ENCODE data around the gene PRTFDC1.

Gene PRTFDC1

DNA sequence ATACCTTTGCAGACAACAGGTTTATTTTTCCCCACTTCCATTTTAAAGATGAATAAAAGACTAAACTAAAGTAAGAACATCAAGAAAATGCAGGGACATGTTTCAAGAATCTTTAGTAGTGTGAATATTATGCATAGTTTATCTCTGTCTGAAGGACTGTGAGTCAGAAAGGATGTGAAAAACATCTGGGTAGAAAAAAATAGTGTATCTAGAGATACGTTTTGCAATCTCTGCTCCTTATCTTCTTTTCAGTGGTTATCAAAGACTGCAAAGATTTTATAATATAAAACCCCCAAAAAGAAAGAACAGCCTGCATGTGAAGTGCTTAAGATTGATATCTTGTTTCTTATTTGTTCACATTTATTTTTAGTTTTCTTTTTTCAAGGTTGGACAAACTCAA, 126.9 kb downstream of the PRTFDC1 start:
- TF ChIP-seq, protein P1, sequence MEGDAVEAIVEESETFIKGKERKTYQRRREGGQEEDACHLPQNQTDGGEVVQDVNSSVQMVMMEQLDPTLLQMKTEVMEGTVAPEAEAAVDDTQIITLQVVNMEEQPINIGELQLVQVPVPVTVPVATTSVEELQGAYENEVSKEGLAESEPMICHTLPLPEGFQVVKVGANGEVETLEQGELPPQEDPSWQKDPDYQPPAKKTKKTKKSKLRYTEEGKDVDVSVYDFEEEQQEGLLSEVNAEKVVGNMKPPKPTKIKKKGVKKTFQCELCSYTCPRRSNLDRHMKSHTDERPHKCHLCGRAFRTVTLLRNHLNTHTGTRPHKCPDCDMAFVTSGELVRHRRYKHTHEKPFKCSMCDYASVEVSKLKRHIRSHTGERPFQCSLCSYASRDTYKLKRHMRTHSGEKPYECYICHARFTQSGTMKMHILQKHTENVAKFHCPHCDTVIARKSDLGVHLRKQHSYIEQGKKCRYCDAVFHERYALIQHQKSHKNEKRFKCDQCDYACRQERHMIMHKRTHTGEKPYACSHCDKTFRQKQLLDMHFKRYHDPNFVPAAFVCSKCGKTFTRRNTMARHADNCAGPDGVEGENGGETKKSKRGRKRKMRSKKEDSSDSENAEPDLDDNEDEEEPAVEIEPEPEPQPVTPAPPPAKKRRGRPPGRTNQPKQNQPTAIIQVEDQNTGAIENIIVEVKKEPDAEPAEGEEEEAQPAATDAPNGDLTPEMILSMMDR (conservative IDR thresholded peaks at IDR 0.05; ENCODE audit: control insufficient read depth, insufficient read depth, low read depth, low read length), result no peak
- H3K4me3 ChIP-seq (ENCODE audit: control insufficient read depth, low read depth, low read length), result no peak overlapping the region
- peak; percentile 61 for DNase-seq (ENCODE audit: low read depth)

DNA sequence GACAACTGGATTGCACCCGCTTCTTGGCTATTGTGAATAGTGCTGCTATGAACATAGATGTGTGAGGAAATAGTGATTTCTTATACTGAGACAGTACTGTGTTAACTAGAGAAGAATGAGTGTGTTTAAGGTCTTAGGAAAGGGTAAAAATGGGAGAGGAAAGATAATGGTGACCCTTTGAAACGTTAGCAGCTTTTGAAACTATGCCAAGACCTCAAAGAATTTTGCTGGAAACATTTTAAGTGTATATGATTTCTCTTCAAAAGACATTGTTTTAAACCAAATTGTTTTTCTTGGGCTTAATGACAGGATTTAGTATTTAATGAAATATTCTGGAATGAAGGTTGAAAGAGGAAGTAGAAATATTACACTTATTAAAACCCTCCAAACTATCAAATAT, 127.9 kb downstream of the PRTFDC1 start:
- DNase-seq (ENCODE audit: low read depth), result no peak
- H3K4me3 ChIP-seq (ENCODE audit: control insufficient read depth, low read depth, low read length), result no peak overlapping the region
- TF ChIP-seq, protein P1 (conservative IDR thresholded peaks at IDR 0.05; ENCODE audit: control insufficient read depth, insufficient read depth, low read depth, low read length), result no peak

DNA sequence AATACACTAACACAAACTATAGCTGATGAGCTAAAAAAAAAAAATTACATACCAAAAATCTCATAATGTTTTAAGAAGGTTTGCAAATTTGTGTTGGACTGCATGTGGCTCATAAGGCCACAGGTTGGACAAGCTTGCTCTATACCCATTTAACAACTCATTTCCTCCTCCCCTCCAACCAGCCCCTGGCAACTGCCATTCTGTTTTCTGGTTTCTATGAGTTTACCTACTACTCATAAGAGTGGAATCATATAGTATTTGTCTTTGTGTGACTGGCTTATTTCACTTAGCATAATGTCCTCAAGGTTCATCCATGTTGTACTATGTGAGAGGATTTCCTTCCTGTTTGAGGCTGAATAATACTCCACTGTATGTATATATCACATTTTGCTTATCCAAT, 128.3 kb downstream of the PRTFDC1 start:
- no peak overlapping the region for H3K4me3 ChIP-seq (ENCODE audit: control insufficient read depth, low read depth, low read length)
- TF ChIP-seq, protein P1 (conservative IDR thresholded peaks at IDR 0.05; ENCODE audit: control insufficient read depth, insufficient read depth, low read depth, low read length), result no peak
- DNase-seq (ENCODE audit: low read depth), result peak; percentile 14

DNA sequence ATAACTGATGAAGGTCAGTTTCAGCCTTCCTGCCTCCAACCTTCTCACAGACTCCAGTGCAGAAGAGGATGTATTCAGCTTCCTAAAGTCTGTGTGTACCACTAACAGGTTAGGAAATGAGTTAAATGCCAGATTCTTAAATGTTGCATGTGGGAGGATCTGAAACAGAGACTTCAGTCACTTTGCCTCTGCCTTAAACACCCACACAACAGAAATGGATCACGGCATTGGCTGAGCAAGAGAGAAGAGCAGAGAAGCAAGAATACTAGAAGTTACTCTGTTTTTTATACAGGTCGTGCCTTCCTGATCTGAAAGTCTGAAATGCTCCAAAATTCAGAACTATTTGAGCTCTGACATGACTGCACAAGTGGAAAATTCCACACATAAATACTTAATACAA, 129.8 kb downstream of the PRTFDC1 start:
- TF ChIP-seq, protein P1 (conservative IDR thresholded peaks at IDR 0.05; ENCODE audit: control insufficient read depth, insufficient read depth, low read depth, low read length), result no peak
- peak; percentile 6 for DNase-seq (ENCODE audit: low read depth)
- H3K4me3 ChIP-seq (ENCODE audit: control insufficient read depth, low read depth, low read length), result no peak overlapping the region

DNA sequence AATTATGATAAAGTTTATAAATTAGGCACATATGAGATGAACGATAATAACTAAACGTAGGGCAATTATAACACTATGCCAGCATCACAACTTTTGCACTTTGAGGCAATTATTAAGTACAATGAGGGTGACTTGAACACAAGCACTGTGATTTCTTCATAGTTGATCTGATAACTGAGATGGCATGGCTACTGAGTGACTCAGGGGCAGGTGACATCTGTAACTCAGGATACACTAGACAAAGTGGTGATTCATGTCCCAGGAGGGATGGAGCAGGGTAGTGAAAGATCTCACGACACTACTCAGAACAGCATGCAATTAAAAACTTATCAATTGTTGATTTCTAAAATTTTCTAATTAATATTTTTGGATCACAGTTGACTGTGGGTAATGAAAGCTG, 130.4 kb downstream of the PRTFDC1 start:
- H3K4me3 ChIP-seq (ENCODE audit: control insufficient read depth, low read depth, low read length), result no peak overlapping the region
- peak; percentile 70 for DNase-seq (ENCODE audit: low read depth)

DNA sequence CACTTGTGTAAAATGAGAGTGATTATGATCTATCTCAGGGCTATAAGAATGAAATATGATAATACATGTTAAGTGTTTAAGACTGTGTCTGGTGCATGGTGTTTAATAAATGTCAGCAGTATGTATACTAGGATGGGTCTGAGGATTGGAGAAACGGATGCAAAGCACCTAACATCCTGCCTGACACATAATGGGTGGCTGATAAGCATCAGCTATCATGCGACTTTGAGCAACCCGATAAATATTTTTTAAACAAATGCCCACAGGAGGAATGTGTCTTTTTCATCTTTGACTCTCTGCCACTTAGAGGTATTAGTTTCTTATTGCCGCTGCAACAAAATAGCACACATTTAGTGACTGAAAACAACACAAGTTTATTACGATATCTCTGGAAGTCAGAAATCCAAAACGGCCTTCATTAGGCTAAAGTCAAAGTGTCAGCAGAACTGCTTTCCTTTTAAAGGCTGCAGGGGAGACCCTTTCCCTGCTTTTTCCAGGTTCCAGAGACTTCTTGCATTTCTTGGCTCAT, 135.5 kb downstream of the PRTFDC1 start:
- no peak for DNase-seq (ENCODE audit: low read depth)
- H3K4me3 ChIP-seq (ENCODE audit: control insufficient read depth, low read depth, low read length), result no peak overlapping the region
- TF ChIP-seq, protein P1 (conservative IDR thresholded peaks at IDR 0.05; ENCODE audit: control insufficient read depth, insufficient read depth, low read depth, low read length), result no peak

More for the DNA sequence above, 130.4 kb downstream of the PRTFDC1 start:
- TF ChIP-seq, protein P1 (conservative IDR thresholded peaks at IDR 0.05; ENCODE audit: control insufficient read depth, insufficient read depth, low read depth, low read length), result no peak
